Measurements from ENCODE around the gene F2R. TPM values are rescaled to one million over a fixed set of nuclear protein-coding genes. Genes with fewer than 3 reads are reported as not detected.

The F2R gene
- total and polyA plus RNA-seq, 2 donors from 2014 or later: 14.6 to 15.3 TPM

GRCh38 chr5:76732405-76733048, 16.6 kb downstream of the F2R start:
- no peak overlapping the region for H3K27ac ChIP-seq (ENCODE audit: low read depth in 2 of 2, low read length in 2 of 2)
- intact Hi-C loops (cut with DNase I): no loop called here

DNA sequence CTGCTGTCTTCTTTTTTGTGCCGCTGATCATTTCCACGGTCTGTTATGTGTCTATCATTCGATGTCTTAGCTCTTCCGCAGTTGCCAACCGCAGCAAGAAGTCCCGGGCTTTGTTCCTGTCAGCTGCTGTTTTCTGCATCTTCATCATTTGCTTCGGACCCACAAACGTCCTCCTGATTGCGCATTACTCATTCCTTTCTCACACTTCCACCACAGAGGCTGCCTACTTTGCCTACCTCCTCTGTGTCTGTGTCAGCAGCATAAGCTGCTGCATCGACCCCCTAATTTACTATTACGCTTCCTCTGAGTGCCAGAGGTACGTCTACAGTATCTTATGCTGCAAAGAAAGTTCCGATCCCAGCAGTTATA, 17.1 kb downstream of the F2R start:
- no peak for FAIRE-seq
- no peak overlapping the region for H3K9ac ChIP-seq (ENCODE audit: low read length in 3 of 3)
- intact Hi-C loops (cut with DNase I): no loop called here
- no peaks in the 10 kb centered on the region for H3K4me1 ChIP-seq (ENCODE audit: control insufficient read depth in 2 of 3, insufficient read depth in 2 of 3, low read depth in 1 of 3, low read length in 3 of 3)
- H3K4me3 ChIP-seq (ENCODE audit: low read length in 3 of 3): no peak overlapping the region
- no peak for TF ChIP-seq CTCF (IDR thresholded peaks at IDR 0.05; ENCODE audit: borderline replicate concordance, extremely low read depth, insufficient read depth)
- peaks cover 0 to 14% (median 8%) of the 10 kb centered on the region in 3 donors for H3K9me3 ChIP-seq (ENCODE audit: control insufficient read depth in 2 of 3, insufficient read depth in 1 of 3, low read length in 3 of 3)
- DNase-seq: no peak
- no peaks in the 10 kb centered on the region for H3K27me3 ChIP-seq (ENCODE audit: control insufficient read depth, insufficient read depth, low read length)
- no peaks in the 10 kb centered on the region for H3K36me3 ChIP-seq (ENCODE audit: control insufficient read depth in 2 of 3, insufficient read depth in 3 of 3, low read length in 3 of 3)
- H3K27ac ChIP-seq (ENCODE audit: low read depth in 2 of 2, low read length in 2 of 2): no peak overlapping the region

More at GRCh38 chr5:76732405-76733048, 16.6 kb downstream of the F2R start:
- no peaks in the 10 kb centered on the region for H3K36me3 ChIP-seq (ENCODE audit: control insufficient read depth in 2 of 3, insufficient read depth in 3 of 3, low read length in 3 of 3)
- no peaks in the 10 kb centered on the region for H3K27me3 ChIP-seq (ENCODE audit: control insufficient read depth, insufficient read depth, low read length)
- H3K9ac ChIP-seq (ENCODE audit: low read length in 3 of 3): no peak overlapping the region
- FAIRE-seq (no peak), DNase-seq (no peak)
- no peak for TF ChIP-seq CTCF (IDR thresholded peaks at IDR 0.05; ENCODE audit: borderline replicate concordance, extremely low read depth, insufficient read depth)
- no peaks in the 10 kb centered on the region for H3K4me1 ChIP-seq (ENCODE audit: control insufficient read depth in 2 of 3, insufficient read depth in 2 of 3, low read depth in 1 of 3, low read length in 3 of 3)
- no peak overlapping the region for H3K4me3 ChIP-seq (ENCODE audit: low read length in 3 of 3)
- H3K9me3 ChIP-seq (ENCODE audit: control insufficient read depth in 2 of 3, insufficient read depth in 1 of 3, low read length in 3 of 3): peaks cover 0 to 14% (median 8%) of the 10 kb centered on the region in 3 donors

DNA sequence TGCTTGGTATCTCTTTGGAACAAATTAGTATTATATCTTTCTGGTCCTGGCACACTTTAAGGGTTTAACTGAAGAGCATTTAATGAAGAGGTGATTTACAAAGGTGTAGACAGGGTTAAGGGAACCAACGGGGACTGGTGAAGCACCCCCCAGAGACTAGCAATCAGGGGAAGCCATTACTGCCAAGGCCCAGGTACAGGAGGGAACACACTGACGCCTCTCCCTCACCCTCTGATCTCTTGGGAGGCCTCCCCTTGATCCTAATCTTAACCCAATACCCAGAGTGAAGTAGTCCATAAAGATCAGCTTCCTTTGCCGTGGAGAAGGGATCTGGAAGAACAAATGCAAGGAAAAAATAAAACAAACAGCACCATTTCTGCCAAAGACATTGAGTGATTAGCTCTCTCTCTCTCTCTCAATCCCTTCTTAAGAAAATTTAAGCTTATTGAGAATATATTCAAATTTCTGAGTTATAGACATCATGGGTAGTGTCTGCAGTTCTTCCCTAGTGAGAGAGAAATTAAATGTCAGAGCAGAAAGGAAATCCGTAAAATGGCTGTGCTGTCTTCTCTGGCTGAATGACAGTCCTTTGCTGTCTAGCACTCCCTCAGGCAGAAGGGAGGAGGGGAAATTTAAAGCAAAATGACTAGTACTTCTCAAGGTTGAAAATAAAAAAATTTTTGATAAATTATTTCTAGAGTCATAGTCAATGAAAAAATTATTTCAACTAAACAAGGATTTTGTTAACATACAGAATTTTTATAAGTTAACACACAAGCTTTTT, 20.0 kb downstream of the F2R start:
- Histone ChIP-seq H3K4me1 (ENCODE audit: control insufficient read depth in 2 of 3, insufficient read depth in 2 of 3, low read depth in 1 of 3, low read length in 3 of 3) (no peaks in the 10 kb centered on the region), H3K36me3 (ENCODE audit: control insufficient read depth in 2 of 3, insufficient read depth in 3 of 3, low read length in 3 of 3) (no peaks in the 10 kb centered on the region), H3K4me3 (ENCODE audit: low read length in 3 of 3) (no peak overlapping the region), H3K9me3 (ENCODE audit: control insufficient read depth in 2 of 3, insufficient read depth in 1 of 3, low read length in 3 of 3) (no peaks in the 10 kb centered on the region), H3K27me3 (ENCODE audit: control insufficient read depth, insufficient read depth, low read length) (no peaks in the 10 kb centered on the region), H3K9ac (ENCODE audit: low read length in 3 of 3) (no peak overlapping the region), H3K27ac (ENCODE audit: low read depth in 2 of 2, low read length in 2 of 2) (no peak overlapping the region)
- intact Hi-C loops (cut with DNase I): no loop called here
- FAIRE-seq: no peak
- no peak for TF ChIP-seq CTCF (IDR thresholded peaks at IDR 0.05; ENCODE audit: borderline replicate concordance, extremely low read depth, insufficient read depth)
- no peak for DNase-seq

Data from kidney (tissue), 14 donors.